Keratinocyte (primary cell): Measurements from ENCODE around the gene CD200.
"Not testable (repeated sequence)": the region's sequence is repeated elsewhere in the genome, so short reads cannot be mapped to it uniquely, and the experiment has no call there.

Experiments
- EZH2 ChIP-seq: IDR thresholded peaks from one replicate; pipeline ENCODE4 v1.6.1; 2012; ENCODE audit warnings: inconsistent platforms, mild to moderate bottlenecking, low read length, moderate library complexity
- TF ChIP-seq, protein P1 (sequence below), 3 experiments: IDR thresholded peaks in 1 of 3; conservative IDR thresholded peaks in 1 of 3; optimal IDR thresholded peaks in 1 of 3; 2 replicates in 2 of 3; 3 replicates in 1 of 3; pipeline versions ENCODE3 to v1.5.1; 2011; ENCODE audit warnings: low read length in 3 of 3, mild to moderate bottlenecking in 3 of 3, moderate library complexity in 2 of 3, control low read depth in 1 of 3, inconsistent platforms in 1 of 3; ENCODE audit not compliant: insufficient read depth in 2 of 3; ENCODE audit errors: extremely low read depth in 1 of 3

DNA sequence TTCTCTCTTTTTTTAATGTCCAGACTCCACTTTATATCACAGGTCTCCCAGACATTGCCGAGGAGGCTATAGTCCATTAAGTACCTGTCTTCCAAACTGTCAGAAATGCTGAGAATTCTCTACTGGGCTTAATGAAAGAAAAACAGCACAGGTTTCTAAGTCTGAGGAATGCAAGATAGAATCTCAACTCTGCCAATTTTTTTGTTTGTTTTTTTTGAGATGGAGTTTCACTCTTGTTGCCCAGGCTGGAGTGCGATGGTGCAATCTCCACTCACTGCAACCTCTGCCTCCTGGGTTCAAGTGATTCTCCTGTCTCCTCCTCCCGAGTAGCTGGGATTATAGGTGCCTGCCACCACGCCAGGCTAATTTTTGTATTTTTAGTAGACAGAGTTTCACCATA, 45.4 kb downstream of the CD200 start:
- TF ChIP-seq, protein P1, sequence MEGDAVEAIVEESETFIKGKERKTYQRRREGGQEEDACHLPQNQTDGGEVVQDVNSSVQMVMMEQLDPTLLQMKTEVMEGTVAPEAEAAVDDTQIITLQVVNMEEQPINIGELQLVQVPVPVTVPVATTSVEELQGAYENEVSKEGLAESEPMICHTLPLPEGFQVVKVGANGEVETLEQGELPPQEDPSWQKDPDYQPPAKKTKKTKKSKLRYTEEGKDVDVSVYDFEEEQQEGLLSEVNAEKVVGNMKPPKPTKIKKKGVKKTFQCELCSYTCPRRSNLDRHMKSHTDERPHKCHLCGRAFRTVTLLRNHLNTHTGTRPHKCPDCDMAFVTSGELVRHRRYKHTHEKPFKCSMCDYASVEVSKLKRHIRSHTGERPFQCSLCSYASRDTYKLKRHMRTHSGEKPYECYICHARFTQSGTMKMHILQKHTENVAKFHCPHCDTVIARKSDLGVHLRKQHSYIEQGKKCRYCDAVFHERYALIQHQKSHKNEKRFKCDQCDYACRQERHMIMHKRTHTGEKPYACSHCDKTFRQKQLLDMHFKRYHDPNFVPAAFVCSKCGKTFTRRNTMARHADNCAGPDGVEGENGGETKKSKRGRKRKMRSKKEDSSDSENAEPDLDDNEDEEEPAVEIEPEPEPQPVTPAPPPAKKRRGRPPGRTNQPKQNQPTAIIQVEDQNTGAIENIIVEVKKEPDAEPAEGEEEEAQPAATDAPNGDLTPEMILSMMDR (optimal IDR thresholded peaks at IDR 0.05 in 1 of 3, IDR thresholded peaks at IDR 0.05 in 1 of 3, conservative IDR thresholded peaks at IDR 0.05 in 1 of 3; ENCODE audit: extremely low read depth in 1 of 3, insufficient read depth in 2 of 3, low read length in 3 of 3): not testable (repeated sequence)
- not testable (repeated sequence) for TF ChIP-seq EZH2
